ENCODE data around the gene FGFRL1.

DNA sequence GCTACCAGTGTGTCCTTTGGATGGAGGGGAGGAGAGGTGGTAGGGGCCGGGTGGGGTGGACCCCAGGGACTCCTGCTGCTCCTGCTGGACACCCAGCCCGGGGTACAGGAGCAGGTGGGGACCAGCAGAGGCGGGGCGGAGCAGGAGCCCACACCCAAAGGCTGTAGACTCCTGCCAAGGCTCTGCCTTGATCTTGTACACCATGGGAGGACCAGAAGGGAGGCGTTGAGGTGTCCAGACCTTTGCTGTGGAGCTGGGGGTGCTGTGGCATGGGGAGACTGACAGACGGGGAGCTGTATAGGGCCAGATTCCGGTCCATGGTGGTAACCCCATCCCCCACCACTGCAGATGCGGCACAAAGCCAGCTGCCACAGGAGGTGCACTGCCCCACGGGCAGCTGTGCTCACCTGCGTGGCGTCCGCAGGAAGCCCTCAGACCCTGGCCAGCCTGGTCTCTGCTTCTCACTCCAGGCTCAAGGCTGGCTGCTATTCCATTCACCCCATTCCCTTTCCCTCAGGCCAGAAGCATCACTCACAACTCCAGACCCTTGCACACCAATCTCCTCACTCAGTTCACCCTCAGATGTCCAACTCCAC is 13.2 kb upstream of the FGFRL1 start:
- TF ChIP-seq CTCF (optimal IDR thresholded peaks at IDR 0.05 in 1 of 3, IDR thresholded peaks at IDR 0.05 in 1 of 3, conservative IDR thresholded peaks at IDR 0.05 in 1 of 3; ENCODE audit: extremely low read depth in 1 of 3, insufficient read depth in 2 of 3, low read length in 3 of 3) (no peak), EZH2 (IDR thresholded peaks at IDR 0.05; ENCODE audit: low read length) (peak; percentile 14)

All from keratinocyte (primary cell).